ENCODE measurements around the gene MPZL3.

DNA sequence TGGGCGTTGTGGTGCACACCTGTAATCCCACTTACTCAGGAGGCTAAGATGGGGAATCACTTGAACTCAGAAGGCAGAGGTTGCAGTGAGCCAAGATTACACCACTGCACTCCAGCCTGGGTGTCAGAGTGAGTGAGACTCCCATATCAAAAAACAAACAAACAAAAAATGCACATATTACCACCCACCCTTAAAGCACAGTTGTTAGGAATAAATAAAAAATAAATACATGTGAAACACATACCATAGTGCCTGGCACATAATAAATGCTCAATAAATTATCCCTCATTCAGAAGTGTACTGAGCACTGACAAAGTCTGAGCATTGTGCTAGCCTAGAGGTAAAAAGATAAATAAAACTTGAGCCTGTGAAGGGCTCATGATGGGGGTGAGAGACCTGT lies 18.3 kb downstream of the MPZL3 start:
- TF ChIP-seq, protein P1, sequence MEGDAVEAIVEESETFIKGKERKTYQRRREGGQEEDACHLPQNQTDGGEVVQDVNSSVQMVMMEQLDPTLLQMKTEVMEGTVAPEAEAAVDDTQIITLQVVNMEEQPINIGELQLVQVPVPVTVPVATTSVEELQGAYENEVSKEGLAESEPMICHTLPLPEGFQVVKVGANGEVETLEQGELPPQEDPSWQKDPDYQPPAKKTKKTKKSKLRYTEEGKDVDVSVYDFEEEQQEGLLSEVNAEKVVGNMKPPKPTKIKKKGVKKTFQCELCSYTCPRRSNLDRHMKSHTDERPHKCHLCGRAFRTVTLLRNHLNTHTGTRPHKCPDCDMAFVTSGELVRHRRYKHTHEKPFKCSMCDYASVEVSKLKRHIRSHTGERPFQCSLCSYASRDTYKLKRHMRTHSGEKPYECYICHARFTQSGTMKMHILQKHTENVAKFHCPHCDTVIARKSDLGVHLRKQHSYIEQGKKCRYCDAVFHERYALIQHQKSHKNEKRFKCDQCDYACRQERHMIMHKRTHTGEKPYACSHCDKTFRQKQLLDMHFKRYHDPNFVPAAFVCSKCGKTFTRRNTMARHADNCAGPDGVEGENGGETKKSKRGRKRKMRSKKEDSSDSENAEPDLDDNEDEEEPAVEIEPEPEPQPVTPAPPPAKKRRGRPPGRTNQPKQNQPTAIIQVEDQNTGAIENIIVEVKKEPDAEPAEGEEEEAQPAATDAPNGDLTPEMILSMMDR (IDR thresholded peaks at IDR 0.05; ENCODE audit: poor library complexity) = no peak
- TF ChIP-seq EZH2phosphoT487 (IDR thresholded peaks at IDR 0.05; ENCODE audit: low read depth, severe bottlenecking, unreplicated experiment) = no peak
- TF ChIP-seq EZH2 (IDR thresholded peaks at IDR 0.05; ENCODE audit: borderline replicate concordance) = no peak

Measured in hepatocyte (in vitro differentiated cells).